Sigmoid colon (tissue), 7 donors: ENCODE results near the gene USPL1. TPM values are rescaled to one million over a fixed set of nuclear protein-coding genes. Genes with fewer than 3 reads are reported as not detected.

Source experiments
- DNase-seq: peaks from one replicate; pipeline ENCODE4 v3.0.0-alpha.2; 2019
- H3K27ac ChIP-seq, 4 donors: fragments of 200-600 bp; sonication (generic); one replicate each; pipeline ENCODE4 v1.5.1; 2016 to 2019; ENCODE audit warnings: mild to moderate bottlenecking in 1 of 4
- H3K27me3 ChIP-seq, 3 donors: fragments of 200-600 bp; sonication (generic); one replicate each; pipeline ENCODE4 v1.5.1; 2019; ENCODE audit warnings: mild to moderate bottlenecking in 1 of 3
- H3K36me3 ChIP-seq, 4 donors: fragments of 200-600 bp; sonication (generic); one replicate each; pipeline ENCODE4 v1.5.1; 2016 to 2019
- H3K4me1 ChIP-seq, 4 donors: fragments of 200-600 bp; sonication (generic); one replicate each; pipeline ENCODE4 v1.5.1; 2017 to 2019
- H3K4me3 ChIP-seq, 4 donors: fragments of 200-600 bp; sonication (generic); one replicate each; pipeline ENCODE4 v1.5.1; 2017 to 2019; ENCODE audit warnings: mild to moderate bottlenecking in 2 of 4, moderate library complexity in 1 of 4
- H3K9me3 ChIP-seq, 4 donors: fragments of 200-600 bp in 3 of 4; sonication (generic) in 3 of 4; one replicate each; pipeline versions ENCODE4 v1.5.1 to v1.6.1; 2013 to 2019
- CTCF ChIP-seq, 4 experiments: fragments of 450-650 bp in 3 of 4; fragments of 200-600 bp in 1 of 4; IDR thresholded peaks; one replicate each; pipeline ENCODE4 v1.5.1; 2016 to 2019; ENCODE audit warnings: antibody characterized with exemption in 4 of 4, mild to moderate bottlenecking in 3 of 4, moderate library complexity in 2 of 4
- EP300 ChIP-seq, 4 donors: sonication (generic); formaldehyde crosslinking; IDR thresholded peaks; one replicate each; pipeline ENCODE4 v1.6.1; 2017; ENCODE audit warnings: antibody characterized with exemption in 4 of 4
- POLR2A ChIP-seq, 2 donors: fragments of 450-650 bp; IDR thresholded peaks; one replicate each; pipeline ENCODE4 v1.6.1; 2016; ENCODE audit warnings: antibody characterized with exemption in 2 of 2, mild to moderate bottlenecking in 2 of 2, moderate library complexity in 2 of 2
- POLR2AphosphoS5 ChIP-seq, 4 donors: sonication (generic); formaldehyde crosslinking; IDR thresholded peaks; one replicate each; pipeline ENCODE4 v1.6.1; 2017; ENCODE audit warnings: antibody characterized with exemption in 4 of 4
- WGBS, 2 donors: extraction: QIAGEN DNeasy Blood & Tissue Kit; methylation state at CpG; one replicate each; pipeline ENCODE4 v1.1.7; 2013; 5-methylcytosine and 5-hydroxymethylcytosine counted together
- intact Hi-C: fragments of 100-400 bp; cut with DNase I; formaldehyde crosslinking; loops from one replicate; pipeline ENCODE4 v1.15.1; 2023
- polyA plus RNA-seq, 3 donors: library from polyadenylated mRNA; stranded (reverse); fragments of 200-250 nt; gene quantifications; one replicate each; pipeline ENCODE4 v1.2.3, GENCODE V29; 2013
- total RNA-seq, 4 donors: library from RNA; depleted of rRNA; stranded (reverse); fragments of >200 nt; gene quantifications; one replicate each; pipeline ENCODE4 v1.1.0, GENCODE V29; 2016
- donor health status: healthy with polysubstance abuse.
- donor health status: Bipolar disorder and iron deficiency.
- donor health status: healthy.

The USPL1 gene
- total and polyA plus RNA-seq, 7 donors = 2.8 to 34.6 (median 17.4) TPM

- Histone ChIP-seq H3K27ac (no peak overlapping the region), H3K27me3 (no peaks in the 10 kb centered on the region), H3K9me3 (no peaks in the 10 kb centered on the region), H3K36me3 (no peaks in the 10 kb centered on the region), H3K4me1 (no peaks in the 10 kb centered on the region), H3K4me3 (no peak overlapping the region)
- WGBS, 2 donors = 39 to 58% methylated on average over 11 of the region's 11 CpGs
- TF ChIP-seq EP300 (IDR thresholded peaks at IDR 0.05) = no peak
- no peak for TF ChIP-seq CTCF (IDR thresholded peaks at IDR 0.05)
- no peak for TF ChIP-seq POLR2A (IDR thresholded peaks at IDR 0.05)
- TF ChIP-seq POLR2AphosphoS5 (IDR thresholded peaks at IDR 0.05) = no peak
- no peak for DNase-seq
- intact Hi-C loops = no loop called here
Measured at GRCh38 chr13:30696278-30697176, 78.8 kb downstream of the USPL1 start.

- 58 to 68% methylated on average over 8 of the region's 8 CpGs for WGBS, 2 donors
- Histone ChIP-seq H3K27me3 (no peaks in the 10 kb centered on the region), H3K27ac (no peak overlapping the region), H3K9me3 (no peaks in the 10 kb centered on the region), H3K4me3 (no peak overlapping the region), H3K4me1 (no peaks in the 10 kb centered on the region), H3K36me3 (no peaks in the 10 kb centered on the region)
- TF ChIP-seq POLR2AphosphoS5 (IDR thresholded peaks at IDR 0.05) (no peak), POLR2A (IDR thresholded peaks at IDR 0.05) (no peak), EP300 (IDR thresholded peaks at IDR 0.05) (no peak), CTCF (IDR thresholded peaks at IDR 0.05) (no peak)
- intact Hi-C loops = no loop called here
- no peak for DNase-seq
Measured at GRCh38 chr13:30697177-30697953, 79.6 kb downstream of the USPL1 start.

- DNase-seq = no peak
- intact Hi-C loops = no loop called here
- no peaks in the 10 kb centered on the region for H3K27me3 ChIP-seq
- no peaks in the 10 kb centered on the region for H3K4me1 ChIP-seq
- H3K9me3 ChIP-seq = no peaks in the 10 kb centered on the region
- H3K27ac ChIP-seq = no peak overlapping the region
- no peak overlapping the region for H3K4me3 ChIP-seq
- WGBS, 2 donors = 69 to 76% methylated on average over 7 of the region's 7 CpGs
- no peaks in the 10 kb centered on the region for H3K36me3 ChIP-seq
- TF ChIP-seq POLR2A (IDR thresholded peaks at IDR 0.05) (no peak), CTCF (IDR thresholded peaks at IDR 0.05) (no peak), POLR2AphosphoS5 (IDR thresholded peaks at IDR 0.05) (no peak), EP300 (IDR thresholded peaks at IDR 0.05) (no peak)
Measured at GRCh38 chr13:30697996-30698401, 80.3 kb downstream of the USPL1 start.

- Histone ChIP-seq H3K4me1 (no peaks in the 10 kb centered on the region), H3K4me3 (no peak overlapping the region), H3K27ac (no peak overlapping the region), H3K9me3 (no peaks in the 10 kb centered on the region), H3K36me3 (no peaks in the 10 kb centered on the region), H3K27me3 (no peaks in the 10 kb centered on the region)
- 89 to 90% methylated on average over 15 of the region's 15 CpGs for WGBS, 2 donors
- no peak for TF ChIP-seq POLR2AphosphoS5 (IDR thresholded peaks at IDR 0.05)
- TF ChIP-seq CTCF (IDR thresholded peaks at IDR 0.05) = no peak
- no peak for TF ChIP-seq EP300 (IDR thresholded peaks at IDR 0.05)
- TF ChIP-seq POLR2A (IDR thresholded peaks at IDR 0.05) = no peak
- DNase-seq = no peak
- intact Hi-C loops = no loop called here
Measured at GRCh38 chr13:30698488-30699005, 80.8 kb downstream of the USPL1 start.
